Smooth muscle cell (in vitro differentiated cells): ENCODE measurements around the gene DOK5. TPM values are rescaled to one million over a fixed set of nuclear protein-coding genes. Genes with fewer than 3 reads are reported as not detected.

Experiments used
- DNase-seq: peaks from one replicate; lab custom pipeline; 2025; ENCODE audit not compliant: unreplicated experiment; lab: John Stamatoyannopoulos, UW
- H2AFZ ChIP-seq: fragments of 200-600 bp; sonication (generic); 2 replicates; pipeline ENCODE4 v1.6.0; 2016; ENCODE audit warnings: antibody characterized with exemption, low read depth, mild to moderate bottlenecking
- H3F3A ChIP-seq: fragments of 200-600 bp; sonication (generic); 2 replicates; pipeline ENCODE4 v1.6.0; 2017; ENCODE audit warnings: antibody characterized with exemption, low read depth
- H3K27ac ChIP-seq: fragments of 200-600 bp; sonication (generic); 2 replicates; pipeline ENCODE4 v1.5.1; 2016; ENCODE audit warnings: low read depth, mild to moderate bottlenecking
- H3K27me3 ChIP-seq: fragments of 200-600 bp; sonication (generic); 2 replicates; pipeline ENCODE4 v1.6.1; 2016; ENCODE audit warnings: low read depth, mild to moderate bottlenecking
- H3K36me3 ChIP-seq: fragments of 200-600 bp; sonication (generic); 2 replicates; pipeline ENCODE4 v1.5.1; 2016; ENCODE audit warnings: low read depth
- H3K4me1 ChIP-seq: fragments of 200-600 bp; sonication (generic); 2 replicates; pipeline ENCODE4 v1.5.1; 2016; ENCODE audit warnings: low read depth
- H3K4me2 ChIP-seq: fragments of 200-600 bp; sonication (generic); 2 replicates; pipeline ENCODE4 v1.6.0; 2016; ENCODE audit warnings: mild to moderate bottlenecking
- H3K4me3 ChIP-seq: fragments of 200-600 bp; sonication (generic); 2 replicates; pipeline ENCODE4 v1.5.1; 2016; ENCODE audit warnings: mild to moderate bottlenecking
- H3K79me2 ChIP-seq: fragments of 200-600 bp; sonication (generic); 2 replicates; pipeline ENCODE4 v1.6.0; 2016; ENCODE audit warnings: low read depth, mild to moderate bottlenecking
- H3K9ac ChIP-seq: fragments of 200-600 bp; sonication (generic); 2 replicates; pipeline ENCODE4 v1.6.0; 2016; ENCODE audit warnings: low read depth
- H3K9me3 ChIP-seq: fragments of 200-600 bp; sonication (generic); replicated peaks from 2 replicates; pipeline ENCODE4 v1.5.1; 2016; ENCODE audit warnings: low read depth
- H4K20me1 ChIP-seq: fragments of 200-600 bp; sonication (generic); 2 replicates; pipeline ENCODE4 v1.6.0; 2016; ENCODE audit warnings: low read depth
- CTCF ChIP-seq: fragments of 200-600 bp; sonication (generic); IDR thresholded peaks from 2 replicates; pipeline ENCODE4 v1.5.1; 2017; ENCODE audit warnings: borderline replicate concordance, mild to moderate bottlenecking, antibody characterized with exemption; ENCODE audit not compliant: insufficient read depth, poor library complexity, severe bottlenecking
- WGBS: methylation state at CpG from one replicate; pipeline ENCODE4 v1.1.7; 2016; ENCODE audit warnings: low lambda C conversion rate; 5-methylcytosine and 5-hydroxymethylcytosine counted together
- polyA plus RNA-seq: library from polyadenylated mRNA; unstranded; fragments of >200 nt; fragmentation: Nextera tagmentation; extraction: Ambion mirVana; gene quantifications from 2 replicates; pipeline ENCODE4 v1.2.1, GENCODE V29; 2016
- total RNA-seq: library from RNA; depleted of rRNA; stranded (reverse); fragments of >200 nt; gene quantifications from 2 replicates; pipeline ENCODE4 v1.2.3, GENCODE V29; 2014

DOK5 gene
- total and polyA plus RNA-seq, 2 experiments from 2014 or later = 7.7 to 10.4 TPM

- Histone ChIP-seq H2AFZ (no peak overlapping the region), H3K4me2 (peak overlapping the region; percentile 31), H3K4me3 (no peak overlapping the region), H3K27me3 (no peaks in the 10 kb centered on the region), H3K9me3 (no peaks in the 10 kb centered on the region), H4K20me1 (no peaks in the 10 kb centered on the region), H3K27ac (no peak overlapping the region), H3K4me1 (peaks cover 11% of the 10 kb centered on the region), H3K9ac (no peak overlapping the region), H3F3A (no peaks in the 10 kb centered on the region), H3K79me2 (no peaks in the 10 kb centered on the region), H3K36me3 (no peaks in the 10 kb centered on the region)
- no peak for TF ChIP-seq CTCF
- DNase-seq = no peak
- WGBS = 43% methylated on average over 7 of the region's 7 CpGs
Observed at GRCh38 chr20:54624706-54625390, 149.5 kb downstream of the DOK5 start.

- Histone ChIP-seq H3K27me3 (no peaks in the 10 kb centered on the region), H3K4me1 (peaks cover 11% of the 10 kb centered on the region), H3K79me2 (no peaks in the 10 kb centered on the region), H3K9ac (no peak overlapping the region), H3K36me3 (no peaks in the 10 kb centered on the region), H3K4me2 (no peak overlapping the region), H2AFZ (no peak overlapping the region), H4K20me1 (no peaks in the 10 kb centered on the region), H3K9me3 (no peaks in the 10 kb centered on the region), H3K27ac (no peak overlapping the region), H3K4me3 (no peak overlapping the region), H3F3A (no peaks in the 10 kb centered on the region)
- WGBS = 88% methylated on average over 1 of the region's 1 CpG
- TF ChIP-seq CTCF = no peak
- DNase-seq = no peak
Observed at GRCh38 chr20:54625497-54625896, 150.1 kb downstream of the DOK5 start.

- WGBS = 94% methylated on average over 5 of the region's 5 CpGs
Observed at GRCh38 chr20:54626126-54626525, 150.7 kb downstream of the DOK5 start.

More at GRCh38 chr20:54626126-54626525, 150.7 kb downstream of the DOK5 start:
- TF ChIP-seq CTCF = no peak
- Histone ChIP-seq H4K20me1 (no peaks in the 10 kb centered on the region), H3K4me3 (no peak overlapping the region), H2AFZ (no peak overlapping the region), H3F3A (no peaks in the 10 kb centered on the region), H3K27me3 (no peaks in the 10 kb centered on the region), H3K79me2 (no peaks in the 10 kb centered on the region), H3K36me3 (no peaks in the 10 kb centered on the region), H3K4me1 (peaks cover 11% of the 10 kb centered on the region), H3K4me2 (no peak overlapping the region), H3K9me3 (no peaks in the 10 kb centered on the region), H3K9ac (no peak overlapping the region), H3K27ac (no peak overlapping the region)
- no peak for DNase-seq
